GM19452 (cell line): ENCODE results near the gene TBL2.
"Not testable (repeated sequence)": the region's sequence is repeated elsewhere in the genome, so short reads cannot be mapped to it uniquely, and the experiment has no call there.

Source experiments
- ATAC-seq: cut with Tn5 transposase; IDR thresholded peaks from one replicate; pipeline ENCODE4 v1.9.1; 2021; ENCODE audit not compliant: unreplicated experiment

Gene TBL2

GRCh38 chr7:73537051-73537450 lies 41.3 kb downstream of the TBL2 start:
- ATAC-seq, result no peak

- ATAC-seq, result no peak
Observed at GRCh38 chr7:73536479-73536878, 41.9 kb downstream of the TBL2 start.

- ATAC-seq, result not testable (repeated sequence)
Observed at GRCh38 chr7:73535918-73536317, 42.5 kb downstream of the TBL2 start.

DNA sequence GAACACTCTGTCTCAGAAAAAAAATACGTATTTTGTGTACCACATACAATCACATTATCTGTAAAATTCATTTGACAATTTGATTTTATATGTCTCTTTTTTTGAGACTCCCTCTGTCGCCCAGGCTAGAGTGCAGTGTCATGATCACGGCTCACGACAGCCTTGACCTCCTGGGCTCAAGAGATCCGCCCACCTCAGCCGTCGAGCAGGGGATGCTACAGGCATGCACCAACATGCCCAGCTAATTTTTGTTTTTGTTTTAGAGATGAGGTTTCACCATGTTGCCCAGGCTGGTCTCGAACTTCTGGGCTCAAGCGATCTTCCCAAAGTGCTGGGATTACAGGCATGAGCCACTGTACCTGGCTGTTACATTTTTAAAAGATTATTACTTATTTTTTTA lies 44.6 kb downstream of the TBL2 start:
- ATAC-seq, result no peak

DNA sequence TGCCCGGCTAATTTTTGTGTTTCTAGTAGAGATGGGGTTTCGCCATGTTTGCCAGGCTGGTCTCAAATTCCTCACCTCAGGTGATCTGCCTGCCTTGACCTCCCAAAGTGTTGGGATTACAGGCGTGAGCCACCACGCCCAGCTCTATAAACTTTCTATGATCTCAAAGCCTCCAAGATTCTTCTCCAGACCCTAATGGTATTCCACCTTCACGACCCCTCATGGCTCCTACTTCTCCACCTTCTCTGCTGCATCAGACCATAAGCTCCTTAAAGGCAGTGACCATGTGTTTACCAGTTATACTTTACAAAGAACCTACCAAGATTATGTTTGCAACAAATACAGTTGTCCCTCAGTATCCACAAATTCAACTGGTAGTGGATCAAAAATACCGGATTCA lies 46.2 kb downstream of the TBL2 start:
- ATAC-seq, result no peak

GRCh38 chr7:73530800-73531199 lies 47.6 kb downstream of the TBL2 start:
- no peak for ATAC-seq

DNA sequence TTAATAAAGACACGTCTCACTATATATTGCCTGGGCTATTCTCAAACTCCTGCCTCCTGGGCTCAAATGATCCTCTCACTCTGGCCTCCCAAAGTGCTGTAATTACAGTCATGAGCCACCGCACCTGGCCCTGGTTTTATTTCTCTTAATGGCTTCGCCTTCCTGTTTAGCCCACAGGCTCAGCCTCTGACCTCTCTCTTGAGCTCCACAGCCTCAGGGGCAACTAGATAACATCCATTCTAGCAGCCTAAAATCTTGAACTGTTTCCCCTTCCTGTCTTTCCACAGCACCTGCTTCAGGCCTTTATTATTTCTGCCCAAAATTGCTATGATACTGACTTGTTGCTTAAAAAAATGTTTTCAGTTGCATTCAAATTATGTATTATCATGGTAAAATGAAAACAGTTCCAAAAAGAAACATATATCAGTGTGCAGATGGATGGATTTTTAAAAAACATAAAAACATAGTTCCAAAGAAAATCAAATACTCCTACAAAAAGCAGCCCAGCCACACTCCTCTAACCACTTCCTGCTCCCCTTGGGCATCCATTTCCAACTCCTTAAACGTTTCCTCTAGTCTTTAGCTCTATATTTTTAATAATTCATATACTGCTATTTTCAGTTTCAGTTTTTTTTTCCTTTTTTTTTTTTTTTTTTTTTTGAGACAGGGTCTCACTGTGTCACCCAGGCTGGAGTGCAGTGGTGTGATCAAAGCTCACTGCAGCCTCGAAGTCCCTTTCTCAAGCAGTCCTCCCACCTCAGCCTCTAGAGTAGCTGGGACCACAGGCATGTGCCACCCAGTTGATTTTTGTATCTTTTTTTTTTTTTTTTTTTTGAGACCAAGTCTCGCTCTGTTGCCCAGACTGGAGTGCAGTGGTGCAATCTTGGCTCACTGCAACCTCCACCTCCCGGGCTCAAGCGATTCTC lies 51.2 kb downstream of the TBL2 start:
- no peak for ATAC-seq

DNA sequence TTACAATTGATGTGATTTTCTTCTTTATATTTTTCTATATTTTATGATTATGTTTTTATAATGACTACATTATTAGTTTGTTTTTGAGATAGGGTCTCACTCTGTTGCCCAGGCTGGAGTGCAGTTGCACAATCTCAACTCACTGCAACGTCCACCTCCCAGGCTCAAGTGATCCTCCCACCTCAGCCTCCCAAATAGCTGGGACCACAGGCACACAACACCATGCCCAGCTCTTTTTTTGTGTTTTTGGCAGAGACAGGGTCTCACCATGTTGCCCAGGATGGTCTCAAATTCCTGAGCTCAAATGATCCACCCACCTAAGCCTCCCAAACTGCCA lies 52.3 kb downstream of the TBL2 start:
- ATAC-seq, result not testable (repeated sequence)

DNA sequence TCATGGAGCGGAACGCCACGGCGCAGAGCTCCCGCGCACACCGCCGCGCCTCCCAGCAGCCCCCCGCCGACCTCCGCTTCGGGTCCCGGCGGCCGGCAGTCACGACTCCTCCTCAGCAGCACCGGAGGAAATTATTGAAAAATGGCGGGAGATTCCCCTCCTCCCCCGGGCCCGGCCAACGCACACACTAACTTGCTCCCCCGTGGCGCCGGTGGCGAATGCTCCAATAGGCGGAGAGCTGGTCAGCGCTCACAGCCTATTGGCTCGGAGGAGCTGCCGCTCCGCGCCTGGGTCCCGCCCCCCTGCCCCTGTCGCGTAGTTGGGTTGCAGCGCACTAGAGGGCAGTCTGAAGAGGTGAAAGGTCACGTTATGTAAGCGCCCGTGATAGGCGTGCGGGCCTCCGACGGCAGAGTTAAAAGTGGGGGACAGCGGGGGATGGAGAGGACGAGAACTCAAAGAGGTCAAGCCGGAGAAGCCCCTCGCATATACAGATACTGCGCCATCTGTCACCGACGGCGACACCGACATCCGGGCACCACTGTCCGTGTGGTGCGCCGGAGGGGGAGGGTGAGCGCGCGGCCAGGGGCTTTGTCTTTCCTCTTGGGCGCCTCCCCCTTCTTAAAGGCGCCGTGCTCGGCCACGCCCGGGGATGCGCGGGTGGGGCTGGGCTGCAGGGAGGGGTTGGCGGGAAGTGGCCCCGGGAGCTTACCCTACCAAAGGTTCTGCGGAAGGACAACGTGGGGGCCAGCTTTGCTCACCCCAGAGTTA lies 56.1 kb downstream of the TBL2 start, which contains the start of gene BAZ1B:
TSS of gene BAZ1B (minus strand) at position 189 of the 768 bp plus-strand sequence. CDS start 360 bp downstream, outside the sequence.
- peak; percentile 84 for ATAC-seq

- peak; percentile 41 for ATAC-seq
Observed at GRCh38 chr7:73521636-73522104, 56.7 kb downstream of the TBL2 start.

GRCh38 chr7:73520673-73521635 lies 57.4 kb downstream of the TBL2 start:
- no peak for ATAC-seq

- ATAC-seq, result no peak
Observed at GRCh38 chr7:73519867-73520672, 58.3 kb downstream of the TBL2 start.

DNA sequence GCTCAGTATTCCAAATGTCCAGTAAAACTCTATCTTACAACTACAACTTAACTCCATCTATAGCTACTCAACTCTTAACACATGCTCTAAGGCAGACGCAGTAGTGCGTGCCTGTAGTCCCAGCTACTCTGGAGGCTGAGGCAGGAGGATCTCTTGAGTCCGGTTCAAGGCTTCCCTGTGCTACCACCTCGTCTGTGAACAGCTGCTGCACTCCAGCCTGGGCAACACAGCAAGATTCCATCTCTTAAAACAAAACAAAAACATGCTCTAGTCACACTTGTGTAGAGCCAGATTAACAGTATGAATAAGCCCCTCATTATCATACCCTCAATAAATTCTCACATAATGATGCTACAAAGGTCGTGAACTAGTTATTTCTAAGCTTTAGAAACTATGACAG lies 59.9 kb downstream of the TBL2 start:
- no peak for ATAC-seq
